Measurements from ENCODE around the gene PEF1.
"Not testable (repeated sequence)": the region's sequence is repeated elsewhere in the genome, so short reads cannot be mapped to it uniquely, and the experiment has no call there.

The PEF1 gene

DNA sequence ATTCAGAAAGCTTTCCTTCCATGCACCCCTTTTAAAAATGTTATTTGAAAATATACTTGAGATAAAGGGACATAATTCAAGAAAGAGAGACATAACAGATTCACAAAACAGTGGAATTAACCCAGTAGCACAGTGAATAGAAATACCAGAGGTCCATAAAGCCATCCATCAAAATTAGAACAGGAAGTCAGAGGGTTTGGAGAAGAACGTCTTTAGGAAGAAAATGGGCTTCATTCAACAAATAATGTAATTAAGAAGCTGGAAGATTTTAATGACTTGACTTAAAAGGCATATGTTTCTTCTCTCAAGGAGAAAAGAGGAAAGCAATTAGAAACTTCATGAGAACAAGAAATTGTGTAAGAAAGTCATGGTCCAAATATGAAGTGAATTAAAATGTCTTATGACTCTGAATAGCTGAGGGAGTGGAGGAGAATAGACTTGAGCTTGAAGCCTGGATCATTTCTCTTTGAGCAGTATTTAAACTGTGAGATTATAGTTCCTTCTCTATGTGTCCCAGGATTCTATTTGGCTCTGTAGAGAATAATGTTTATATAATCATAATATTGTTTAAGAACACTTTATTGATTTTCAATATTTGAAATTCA, 35.1 kb downstream of the PEF1 start:
- DNase-seq (ENCODE audit: low read depth), result no peak

DNA sequence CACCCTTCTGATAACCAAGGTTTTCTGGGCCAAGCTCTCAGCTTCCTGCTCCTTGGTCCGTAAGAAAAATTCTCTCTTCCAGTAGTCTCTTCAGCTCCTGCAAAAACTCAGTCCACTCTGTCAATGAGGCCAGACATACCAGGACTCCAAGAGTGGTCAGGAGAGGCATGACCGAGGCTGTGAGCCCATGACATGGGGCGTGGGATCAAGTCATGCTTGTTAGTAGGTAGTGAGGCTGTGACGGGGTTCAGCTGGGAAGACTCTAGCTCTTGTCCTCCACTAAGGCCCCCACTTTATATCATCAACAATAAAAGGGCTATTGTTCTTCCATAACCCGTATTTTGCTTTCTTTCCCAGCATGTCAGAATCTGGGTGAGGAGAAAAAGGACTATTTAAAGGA, 37.3 kb downstream of the PEF1 start:
- DNase-seq (ENCODE audit: low read depth), result no peak

DNA sequence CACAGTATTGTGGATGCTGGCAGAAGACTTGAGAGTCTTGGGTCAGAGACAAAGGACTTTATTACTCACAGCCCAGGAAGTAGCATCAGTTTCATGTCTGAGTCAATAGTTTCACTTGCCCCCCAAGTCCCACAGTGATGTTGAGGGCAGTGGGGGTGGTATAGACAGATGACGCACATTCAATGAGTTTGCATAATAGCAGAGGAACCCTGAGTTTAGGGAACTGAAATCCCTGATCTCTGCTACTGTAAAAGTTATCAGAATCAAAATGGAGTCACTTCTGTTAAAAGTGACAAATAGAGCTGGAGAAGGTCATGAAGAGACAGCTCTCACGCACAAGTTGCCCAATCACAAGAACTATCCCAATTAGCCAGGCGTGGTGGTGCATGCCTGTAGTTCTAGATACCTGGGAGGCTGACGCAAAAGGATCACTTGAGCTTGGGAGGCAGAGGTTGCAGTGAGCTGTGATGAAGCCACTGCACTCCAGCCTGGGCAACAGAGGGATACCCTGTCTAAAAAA, 38.7 kb downstream of the PEF1 start:
- DNase-seq (ENCODE audit: low read depth), result peak; percentile 86

DNA sequence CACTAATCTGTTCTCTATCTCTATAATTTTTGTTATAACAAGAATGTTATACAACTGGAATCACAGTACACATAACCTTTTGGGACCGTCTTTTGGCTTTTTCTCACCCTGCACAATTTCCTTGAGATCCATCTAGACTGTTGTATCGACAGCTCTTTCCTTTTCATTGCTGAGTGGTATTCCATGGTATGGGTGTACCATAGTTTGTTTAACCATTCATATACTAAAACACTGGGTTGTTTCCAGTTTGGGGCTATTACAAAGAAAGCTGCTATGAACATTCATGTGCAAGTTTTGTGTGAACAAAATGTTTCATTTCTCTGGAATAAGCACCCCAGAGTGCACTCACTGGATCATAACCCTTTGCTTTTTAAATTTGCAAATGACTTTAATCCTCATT, 42.6 kb downstream of the PEF1 start:
- DNase-seq (ENCODE audit: low read depth), result no peak

DNA sequence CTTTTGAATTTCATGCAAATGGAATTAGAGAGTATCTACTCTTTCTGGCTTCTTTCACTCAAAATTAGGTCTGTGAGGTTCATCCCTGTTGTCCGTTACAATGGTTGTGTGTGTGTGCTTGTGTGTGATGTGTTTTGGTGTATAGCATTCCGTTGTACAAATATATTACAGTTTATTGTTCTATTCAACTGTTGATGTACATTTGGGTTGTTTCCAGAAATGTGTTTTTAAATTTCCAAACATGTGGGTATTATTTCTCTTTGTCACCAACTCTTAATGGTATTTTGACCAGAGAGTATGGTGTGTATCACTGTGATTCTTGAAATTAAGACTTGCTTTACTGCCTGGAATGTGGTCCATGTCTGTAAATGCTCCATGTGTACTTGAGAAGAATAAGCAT, 44.0 kb downstream of the PEF1 start:
- no peak for DNase-seq (ENCODE audit: low read depth)

DNA sequence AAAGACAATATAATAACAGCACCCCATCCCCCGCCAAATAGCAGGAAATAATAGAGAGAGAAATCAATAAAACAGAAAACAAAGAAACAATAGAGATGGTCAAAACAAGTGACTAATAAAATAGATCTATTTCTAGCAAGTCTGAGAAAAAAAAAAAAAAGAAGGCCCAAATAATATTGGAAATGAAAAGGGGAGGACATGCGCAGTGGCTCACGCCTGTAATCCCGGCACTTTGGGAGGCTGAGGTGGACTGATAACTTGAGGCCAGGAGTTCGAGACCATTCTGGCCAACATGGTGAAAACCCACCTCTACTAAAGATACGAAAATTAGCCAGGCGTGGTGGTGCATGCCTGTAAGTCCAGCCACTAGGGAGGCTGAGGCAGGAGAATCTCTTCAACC, 45.7 kb downstream of the PEF1 start:
- DNase-seq (ENCODE audit: low read depth), result no peak

DNA sequence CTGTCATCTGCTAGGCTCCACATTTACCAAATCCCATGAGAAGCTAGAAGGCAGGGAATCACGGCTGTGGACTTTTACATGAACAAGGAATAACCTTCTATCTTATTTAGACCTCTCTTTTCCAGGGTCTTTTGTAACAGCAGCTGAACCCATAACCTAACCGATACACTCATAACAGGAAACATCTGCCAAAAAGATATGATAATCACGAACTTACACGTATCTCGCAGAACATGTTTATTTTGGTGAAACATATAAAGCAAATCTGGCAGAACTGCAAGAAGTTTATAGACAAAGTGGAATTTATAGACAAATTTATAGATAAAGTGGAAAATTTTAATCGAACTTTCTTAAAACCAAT, 48.0 kb downstream of the PEF1 start:
- no peak for DNase-seq (ENCODE audit: low read depth)

DNA sequence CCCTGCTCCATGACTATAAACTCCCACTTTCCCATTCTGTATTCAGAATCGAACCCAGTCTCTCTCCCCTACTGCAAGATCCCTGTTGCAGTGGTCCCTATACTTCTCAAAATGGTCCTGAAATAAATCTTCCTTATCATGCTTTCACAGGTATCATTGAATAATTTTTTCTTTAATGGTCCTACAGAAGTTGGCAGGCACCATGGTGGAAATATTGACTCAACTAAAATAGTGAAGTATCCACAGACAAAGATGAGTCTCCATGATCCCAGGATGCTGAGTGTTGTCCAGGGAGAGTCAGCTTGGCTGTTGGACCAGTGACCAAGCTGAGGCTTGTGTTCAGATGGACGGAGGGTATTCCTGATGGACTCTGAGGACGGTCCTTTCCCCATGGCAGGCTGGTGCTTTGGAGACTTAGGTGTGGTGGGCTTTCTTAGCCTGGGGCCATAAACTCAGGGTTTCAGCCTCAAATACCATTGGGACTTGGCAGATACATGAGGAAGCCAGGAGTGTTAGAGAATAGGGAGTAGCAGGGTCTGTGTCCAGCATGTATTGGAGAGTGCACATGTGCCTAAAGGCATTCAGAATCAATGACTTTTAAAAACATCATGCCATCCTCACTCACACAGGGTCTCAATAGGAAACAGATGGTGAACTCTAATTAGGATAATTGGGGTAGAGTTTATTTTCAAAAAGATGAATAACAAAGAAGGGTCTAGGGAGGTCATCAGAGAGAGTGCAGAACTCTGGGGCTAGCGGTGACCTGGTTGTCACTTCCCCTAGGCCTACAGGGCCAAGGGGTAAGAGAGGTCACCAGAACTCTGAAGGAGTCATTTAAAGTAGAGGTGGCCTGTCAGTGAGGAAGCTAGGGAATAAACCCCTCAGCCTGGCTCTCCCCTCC, 48.6 kb downstream of the PEF1 start:
- DNase-seq (ENCODE audit: low read depth), result no peak

DNA sequence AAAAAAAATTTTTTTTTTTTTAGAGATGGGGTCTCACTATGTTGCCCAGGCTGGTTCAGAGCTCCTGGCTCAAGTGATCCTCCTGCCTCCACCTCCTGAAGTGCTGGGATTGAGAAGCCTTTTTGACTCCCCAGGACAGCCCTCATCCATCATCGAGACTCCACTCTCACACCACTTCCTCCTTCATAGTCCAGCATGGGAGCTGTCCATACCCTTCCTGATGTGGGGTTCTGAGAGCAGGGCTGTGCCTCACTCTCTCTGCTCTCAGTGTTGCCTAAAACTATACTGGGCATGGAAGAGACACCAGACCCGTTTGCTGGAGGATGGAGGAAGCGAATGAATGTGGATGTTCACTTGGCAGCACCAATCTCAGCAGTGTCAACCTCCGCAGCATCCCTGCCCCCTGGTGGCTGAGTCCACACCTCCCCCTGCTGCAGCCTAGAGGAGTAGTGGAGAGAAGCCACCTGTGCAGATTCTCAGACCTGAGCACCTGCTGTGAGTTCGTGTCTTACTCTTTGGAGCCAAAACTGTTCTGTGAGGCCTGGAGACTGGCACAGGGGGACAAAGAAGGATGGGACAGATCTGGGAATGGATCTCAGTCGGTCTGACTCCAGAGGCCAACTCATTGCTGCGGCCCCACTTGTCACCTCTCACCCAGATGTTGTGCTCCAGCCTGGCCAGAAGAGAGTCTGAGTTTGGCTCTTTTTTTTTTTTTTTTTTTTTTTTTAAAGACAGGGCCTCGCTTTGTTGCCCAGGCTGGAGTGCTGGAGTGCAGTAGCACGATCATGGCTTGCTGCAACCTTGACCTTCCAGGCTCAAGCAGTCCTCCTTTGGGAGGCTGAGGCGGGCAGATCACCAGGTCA, 50.7 kb downstream of the PEF1 start:
- peak; percentile 78 for DNase-seq (ENCODE audit: low read depth)

DNA sequence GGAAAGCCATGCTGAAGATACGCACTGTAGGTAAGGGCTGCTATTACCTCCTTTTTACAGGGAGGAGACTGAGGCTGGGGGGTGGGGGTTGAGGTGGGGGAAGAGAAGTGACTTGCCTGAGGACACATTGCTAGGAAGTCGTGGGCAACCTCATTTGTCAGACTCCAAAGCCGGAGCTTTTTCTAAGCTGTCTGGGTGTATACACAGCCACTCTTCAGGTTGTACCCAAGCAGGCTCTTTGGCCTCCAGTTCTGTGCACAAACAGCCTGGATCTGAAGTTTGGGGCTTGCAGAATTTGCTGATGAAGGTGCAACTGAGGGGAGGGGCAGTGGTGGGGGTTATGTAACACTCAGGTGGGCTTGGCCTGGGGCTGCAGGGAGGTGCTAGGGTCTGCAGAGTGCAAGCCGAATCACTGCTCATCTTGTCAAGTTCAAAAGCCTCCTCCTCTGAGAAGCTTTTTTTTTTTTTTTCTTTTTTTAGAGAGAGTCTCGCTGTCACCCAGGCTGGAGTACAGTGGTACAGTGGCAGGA, 51.5 kb downstream of the PEF1 start:
- DNase-seq (ENCODE audit: low read depth), result no peak

DNA sequence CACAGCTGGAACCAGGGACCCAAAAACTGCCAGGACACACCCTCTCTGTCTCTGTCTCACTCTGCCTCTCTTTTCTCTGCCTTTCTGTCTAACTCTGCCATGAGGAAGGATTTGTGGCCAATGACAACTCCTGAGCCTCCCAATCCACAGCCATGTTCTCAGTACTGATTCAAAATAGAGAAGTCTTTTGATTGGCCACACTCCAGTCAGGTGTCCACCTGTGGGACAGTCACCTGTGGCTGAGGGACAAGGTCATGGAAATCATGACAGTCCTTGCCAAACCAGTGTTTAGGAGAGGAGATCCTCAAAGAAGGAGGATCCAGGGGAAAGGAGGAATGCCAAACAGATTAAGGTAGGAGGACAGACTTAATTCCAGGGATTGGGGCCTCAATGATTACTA, 52.5 kb downstream of the PEF1 start:
- DNase-seq (ENCODE audit: low read depth), result no peak

DNA sequence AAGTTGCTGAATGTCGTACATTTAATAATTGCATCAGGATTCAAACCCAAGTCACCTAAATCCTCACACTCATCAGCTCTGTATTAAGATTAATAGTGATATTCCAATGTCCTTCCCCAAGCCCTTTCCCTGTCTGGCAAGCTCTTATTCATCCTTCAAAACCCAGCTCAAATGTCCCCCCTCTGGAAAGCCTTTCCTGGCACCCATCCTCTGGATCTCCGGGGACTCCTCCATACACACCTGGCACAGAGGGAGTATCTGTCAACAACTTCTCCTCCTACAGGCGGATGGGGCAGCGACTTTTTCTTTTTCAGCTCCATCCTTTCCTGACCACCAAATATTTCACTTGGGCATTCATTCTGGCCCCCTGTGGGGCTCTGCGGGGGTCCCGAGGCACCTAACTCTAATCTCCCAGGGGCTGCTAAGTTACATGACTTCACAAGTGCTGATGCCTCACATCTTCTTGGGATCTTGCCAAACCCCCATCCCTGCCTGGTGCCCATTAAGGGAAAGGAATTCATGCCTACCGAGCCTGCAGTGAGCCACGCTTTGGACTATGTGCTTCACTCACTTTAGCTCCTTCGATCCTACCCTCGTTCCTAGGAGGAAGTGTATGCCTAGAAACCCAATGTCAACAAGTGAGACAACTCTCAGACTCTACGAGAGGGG, 53.1 kb downstream of the PEF1 start:
- peak; percentile 51 for DNase-seq (ENCODE audit: low read depth)

DNA sequence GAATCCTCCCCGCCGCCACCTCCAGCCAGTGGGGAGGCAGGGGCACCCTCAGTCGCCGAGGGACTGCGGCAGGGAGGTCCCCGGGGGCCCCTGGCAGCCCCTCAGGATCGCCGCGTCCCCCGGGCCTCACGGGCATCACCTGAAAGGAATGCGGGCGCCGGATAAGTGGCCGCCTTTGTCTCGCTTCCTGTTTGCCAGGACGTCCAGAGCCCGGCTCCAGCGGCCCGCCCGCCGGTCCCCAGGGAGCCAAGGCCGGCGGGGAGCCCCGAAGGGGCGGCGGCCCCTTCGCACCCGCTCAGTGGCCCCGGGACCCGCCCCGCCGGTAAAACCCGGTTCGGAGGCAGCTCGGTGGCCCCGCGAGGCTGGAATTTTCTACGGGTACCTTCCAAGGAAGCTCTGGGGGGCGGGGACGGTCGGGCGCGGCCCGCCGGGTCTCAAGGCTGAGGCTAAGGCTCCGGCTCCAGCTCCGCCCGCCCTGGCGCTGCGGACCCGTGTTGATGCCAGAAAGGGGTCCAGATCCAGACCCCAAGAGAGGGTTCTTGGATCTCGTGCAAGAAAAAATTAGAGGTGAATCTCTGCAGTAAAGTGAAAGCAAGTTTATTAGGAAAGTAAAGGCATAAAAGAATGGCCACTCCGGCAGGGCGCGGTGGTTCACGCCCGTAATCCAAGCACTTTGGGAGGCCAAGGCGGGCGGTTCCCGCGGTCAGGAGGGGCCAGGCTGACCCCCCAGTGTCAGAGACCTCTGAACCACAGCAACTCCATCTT, 55.7 kb downstream of the PEF1 start:
- peak; percentile 64 for DNase-seq (ENCODE audit: low read depth)

DNA sequence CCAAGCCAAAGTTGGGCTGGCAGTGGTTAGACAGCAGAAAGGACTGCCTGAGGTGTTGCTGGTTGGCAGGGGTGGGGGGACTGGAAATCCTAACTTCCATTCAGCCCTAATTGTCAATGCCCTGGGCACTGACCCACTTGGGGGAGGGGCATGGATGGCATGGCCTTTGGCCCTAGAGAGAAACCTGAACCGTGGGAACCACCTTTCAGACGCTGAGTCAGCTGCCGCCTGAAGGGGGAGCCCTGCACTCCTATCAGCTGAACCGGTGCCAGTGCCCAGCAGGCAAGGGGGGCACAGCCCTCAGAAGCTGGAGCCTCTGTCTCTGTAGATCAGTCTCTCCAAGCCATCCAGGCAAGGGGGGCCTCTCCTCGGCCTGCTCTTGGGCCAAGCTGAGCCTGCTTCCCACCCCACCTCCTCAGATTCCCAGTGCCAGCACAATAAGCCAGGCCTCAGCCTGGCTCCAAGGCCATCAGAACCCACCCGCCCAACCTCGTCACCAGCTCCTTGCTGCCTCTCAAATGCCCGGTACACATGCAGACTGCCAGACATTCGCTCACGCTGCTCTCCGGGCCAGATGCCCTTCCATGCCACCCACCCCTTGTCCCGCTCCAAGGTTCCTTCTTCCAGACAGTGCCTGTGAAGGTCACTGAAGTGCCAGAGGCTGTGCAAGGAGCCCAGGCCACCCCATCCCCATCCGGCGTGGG, 56.8 kb downstream of the PEF1 start:
- peak; percentile 64 for DNase-seq (ENCODE audit: low read depth)

DNA sequence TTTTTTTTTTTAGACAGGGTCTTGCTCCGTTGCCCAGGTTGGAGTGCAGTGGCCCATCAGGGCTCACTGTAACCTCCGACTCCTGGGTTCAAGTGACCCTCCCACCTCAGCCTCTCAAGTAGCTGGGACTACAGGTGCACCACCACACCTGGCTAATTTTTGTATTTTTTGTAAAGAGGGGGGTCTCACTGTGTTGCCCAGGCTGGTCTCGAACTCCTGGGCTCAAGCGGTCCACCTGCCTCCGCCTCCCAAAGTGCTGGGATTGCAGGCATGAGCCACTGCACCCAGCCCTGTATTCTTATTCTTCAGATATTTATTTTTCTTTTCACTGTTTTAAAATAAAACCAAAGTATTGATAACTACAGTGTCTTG, 57.4 kb downstream of the PEF1 start:
- not testable (repeated sequence) for DNase-seq (ENCODE audit: low read depth)

DNA sequence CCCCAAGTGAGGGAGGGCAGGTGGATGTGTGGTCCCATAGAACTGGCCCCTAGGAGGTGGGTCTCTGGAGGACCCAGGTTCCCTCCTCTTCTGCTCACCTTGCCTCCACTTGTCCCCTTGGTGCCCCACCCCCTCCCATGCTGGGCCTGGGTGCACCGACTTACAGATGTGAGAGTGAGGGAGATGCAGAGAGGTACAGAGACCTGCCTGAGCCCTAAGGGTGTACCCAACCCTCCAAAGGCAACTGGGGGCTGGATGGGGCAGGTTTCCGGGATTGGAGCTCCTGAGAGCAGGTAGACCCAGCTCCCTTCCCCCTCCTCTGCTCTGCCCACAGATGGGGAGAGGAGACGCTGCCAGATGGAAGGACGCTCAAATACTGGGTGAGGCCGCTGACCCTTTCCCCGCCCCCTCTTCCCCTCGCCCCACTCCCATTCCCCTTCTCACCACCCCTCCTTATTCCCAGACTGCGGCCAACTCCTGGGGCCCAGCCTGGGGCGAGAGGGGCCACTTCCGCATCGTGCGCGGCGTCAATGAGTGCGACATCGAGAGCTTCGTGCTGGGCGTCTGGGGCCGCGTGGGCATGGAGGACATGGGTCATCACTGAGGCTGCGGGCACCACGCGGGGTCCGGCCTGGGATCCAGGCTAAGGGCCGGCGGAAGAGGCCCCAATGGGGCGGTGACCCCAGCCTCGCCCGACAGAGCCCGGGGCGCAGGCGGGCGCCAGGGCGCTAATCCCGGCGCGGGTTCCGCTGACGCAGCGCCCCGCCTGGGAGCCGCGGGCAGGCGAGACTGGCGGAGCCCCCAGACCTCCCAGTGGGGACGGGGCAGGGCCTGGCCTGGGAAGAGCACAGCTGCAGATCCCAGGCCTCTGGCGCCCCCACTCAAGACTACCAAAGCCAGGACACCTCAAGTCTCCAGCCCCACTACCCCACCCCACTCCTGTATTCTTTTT, 58.0 kb downstream of the PEF1 start:
- no peak for DNase-seq (ENCODE audit: low read depth)

DNA sequence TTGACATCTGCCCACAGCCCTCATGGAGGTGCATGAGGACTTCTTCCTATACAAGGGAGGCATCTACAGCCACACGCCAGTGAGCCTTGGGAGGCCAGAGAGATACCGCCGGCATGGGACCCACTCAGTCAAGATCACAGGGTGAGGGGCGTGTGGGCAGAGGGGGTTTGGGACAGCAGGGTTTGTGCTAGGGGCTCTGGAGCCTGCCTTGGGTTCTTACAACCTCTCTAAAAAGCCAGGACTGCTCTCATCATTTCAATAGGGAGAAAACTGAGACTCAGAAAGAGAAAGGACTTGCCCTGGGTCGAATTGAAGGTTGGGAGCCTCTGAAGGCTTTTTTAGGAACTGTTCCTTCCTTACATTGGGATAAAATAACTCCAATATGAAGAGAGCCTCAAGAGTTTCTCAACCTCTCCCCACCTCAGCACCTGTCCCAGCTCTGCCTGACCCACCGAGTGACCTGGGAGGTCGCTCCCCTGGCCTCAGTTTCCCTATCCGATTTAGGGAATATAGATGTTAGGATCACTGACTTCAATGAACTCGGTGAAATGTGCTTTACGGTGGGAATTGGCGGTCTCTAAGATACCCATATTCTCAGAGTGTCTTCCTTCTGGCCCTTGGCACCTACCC, 58.8 kb downstream of the PEF1 start:
- no peak for DNase-seq (ENCODE audit: low read depth)

DNA sequence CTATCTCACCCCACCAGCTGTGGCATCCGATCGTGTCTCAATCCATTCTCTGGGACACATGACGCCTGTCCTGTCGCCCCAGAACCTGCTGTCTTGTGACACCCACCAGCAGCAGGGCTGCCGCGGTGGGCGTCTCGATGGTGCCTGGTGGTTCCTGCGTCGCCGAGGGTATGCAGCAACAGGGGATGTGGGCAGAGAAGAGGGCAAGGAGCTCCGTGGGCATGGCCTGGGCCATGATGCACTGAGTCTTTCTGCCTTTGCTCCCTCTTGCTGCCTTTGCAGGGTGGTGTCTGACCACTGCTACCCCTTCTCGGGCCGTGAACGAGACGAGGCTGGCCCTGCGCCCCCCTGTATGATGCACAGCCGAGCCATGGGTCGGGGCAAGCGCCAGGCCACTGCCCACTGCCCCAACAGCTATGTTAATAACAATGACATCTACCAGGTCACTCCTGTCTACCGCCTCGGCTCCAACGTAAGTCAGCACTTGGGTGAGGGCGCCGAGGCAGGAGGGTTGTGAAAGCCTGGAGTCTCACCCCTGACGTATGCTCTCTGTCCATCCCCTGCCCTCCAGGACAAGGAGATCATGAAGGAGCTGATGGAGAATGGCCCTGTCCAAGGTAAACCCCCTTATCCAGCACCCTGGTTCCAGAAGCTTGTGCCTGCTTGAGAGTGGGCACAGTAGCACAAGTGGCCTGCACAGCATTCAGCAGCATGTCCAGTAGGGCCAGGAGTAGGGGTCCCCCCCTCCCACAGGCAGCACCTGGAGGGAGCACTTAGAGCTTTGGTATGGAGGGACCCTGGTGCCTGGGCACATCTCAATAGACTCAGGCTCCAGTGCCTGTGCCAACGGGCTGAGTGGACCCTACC, 59.6 kb downstream of the PEF1 start:
- DNase-seq (ENCODE audit: low read depth), result no peak

Data from ELR (cell line).